Measurements from ENCODE around the gene CDKN2A. TPM values are rescaled to one million over a fixed set of nuclear protein-coding genes. Genes with fewer than 3 reads are reported as not detected.

The CDKN2A gene
- polyA plus RNA-seq, 1 of the 3 experiments (the other 2 are of a cell fraction): 41.4 TPM

DNA sequence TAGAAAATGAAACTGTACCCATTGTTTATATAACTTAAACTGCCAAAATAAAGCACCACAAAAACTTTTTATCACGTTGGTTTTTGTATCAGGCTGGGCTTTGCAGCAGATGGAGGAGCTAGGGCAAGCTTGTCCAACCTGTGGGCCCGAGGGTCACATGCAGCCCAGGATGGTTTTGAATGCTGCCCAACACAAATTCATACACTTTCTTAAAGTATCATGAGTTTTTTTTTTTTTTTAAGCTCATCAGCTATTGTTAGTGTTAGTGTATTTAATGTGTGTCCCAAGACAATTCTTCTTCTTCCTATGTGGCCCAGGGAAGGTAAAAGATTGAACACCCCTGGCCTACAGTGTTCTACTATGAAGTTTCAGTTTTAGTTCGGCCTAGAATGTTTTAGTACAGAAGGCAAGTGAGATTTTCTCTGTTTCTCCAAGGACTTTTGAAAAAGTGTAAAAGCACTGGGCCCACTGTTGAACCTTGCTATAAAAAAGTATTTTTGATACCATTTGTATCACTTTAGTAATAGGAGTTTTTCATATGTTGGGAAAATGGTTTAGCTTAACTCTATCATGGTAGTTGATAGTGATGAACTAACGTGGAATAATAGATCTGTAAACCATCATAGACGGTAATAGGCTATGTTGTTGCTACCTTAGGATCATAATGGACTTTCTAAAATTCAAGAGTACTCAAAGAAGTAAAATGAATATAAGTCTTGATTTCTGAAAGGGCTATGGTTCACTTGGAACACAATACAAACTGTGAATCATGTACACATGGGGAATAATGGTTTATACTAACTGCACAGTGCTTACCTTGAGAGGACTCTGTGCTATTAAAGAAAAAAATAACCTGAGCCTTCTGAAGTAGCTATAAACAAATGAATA is 2.9 kb downstream of the CDKN2A start:
- no peak overlapping the region for H3K9ac ChIP-seq
- no peak for TF ChIP-seq MXI1 (IDR thresholded peaks at IDR 0.05; ENCODE audit: low read depth, low read length)
- TF ChIP-seq CHD2 (IDR thresholded peaks at IDR 0.05; ENCODE audit: low read length, partially characterized antibody): no peak
- no peak for TF ChIP-seq TAF1 (IDR thresholded peaks at IDR 0.05; ENCODE audit: borderline replicate concordance, low read depth, low read length)
- TF ChIP-seq RAD21 (IDR thresholded peaks at IDR 0.05; ENCODE audit: low read length): no peak
- no peak for TF ChIP-seq RXRA (IDR thresholded peaks at IDR 0.05; ENCODE audit: borderline replicate concordance, low read depth)
- TF ChIP-seq, protein P1, sequence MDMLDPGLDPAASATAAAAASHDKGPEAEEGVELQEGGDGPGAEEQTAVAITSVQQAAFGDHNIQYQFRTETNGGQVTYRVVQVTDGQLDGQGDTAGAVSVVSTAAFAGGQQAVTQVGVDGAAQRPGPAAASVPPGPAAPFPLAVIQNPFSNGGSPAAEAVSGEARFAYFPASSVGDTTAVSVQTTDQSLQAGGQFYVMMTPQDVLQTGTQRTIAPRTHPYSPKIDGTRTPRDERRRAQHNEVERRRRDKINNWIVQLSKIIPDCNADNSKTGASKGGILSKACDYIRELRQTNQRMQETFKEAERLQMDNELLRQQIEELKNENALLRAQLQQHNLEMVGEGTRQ (IDR thresholded peaks at IDR 0.05; ENCODE audit: borderline replicate concordance, low read depth, low read length): no peak
- no peak for TF ChIP-seq ELF1 (IDR thresholded peaks at IDR 0.05)
- TF ChIP-seq MEF2A (IDR thresholded peaks at IDR 0.05; ENCODE audit: borderline replicate concordance, low read depth): no peak
- TF ChIP-seq NFIC (IDR thresholded peaks at IDR 0.05; ENCODE audit: borderline replicate concordance): no peak
- no peak for TF ChIP-seq NRF1 (IDR thresholded peaks at IDR 0.05; ENCODE audit: low read depth, low read length)
- TF ChIP-seq FOXJ3 (CRISPR knock-in tag; IDR thresholded peaks at IDR 0.05): no peak
- TF ChIP-seq YY1 (IDR thresholded peaks at IDR 0.05; ENCODE audit: low read depth): no peak
- TF ChIP-seq, protein P2, sequence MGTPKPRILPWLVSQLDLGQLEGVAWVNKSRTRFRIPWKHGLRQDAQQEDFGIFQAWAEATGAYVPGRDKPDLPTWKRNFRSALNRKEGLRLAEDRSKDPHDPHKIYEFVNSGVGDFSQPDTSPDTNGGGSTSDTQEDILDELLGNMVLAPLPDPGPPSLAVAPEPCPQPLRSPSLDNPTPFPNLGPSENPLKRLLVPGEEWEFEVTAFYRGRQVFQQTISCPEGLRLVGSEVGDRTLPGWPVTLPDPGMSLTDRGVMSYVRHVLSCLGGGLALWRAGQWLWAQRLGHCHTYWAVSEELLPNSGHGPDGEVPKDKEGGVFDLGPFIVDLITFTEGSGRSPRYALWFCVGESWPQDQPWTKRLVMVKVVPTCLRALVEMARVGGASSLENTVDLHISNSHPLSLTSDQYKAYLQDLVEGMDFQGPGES (IDR thresholded peaks at IDR 0.05; ENCODE audit: low read depth, low read length): no peak
- TF ChIP-seq, protein P3, sequence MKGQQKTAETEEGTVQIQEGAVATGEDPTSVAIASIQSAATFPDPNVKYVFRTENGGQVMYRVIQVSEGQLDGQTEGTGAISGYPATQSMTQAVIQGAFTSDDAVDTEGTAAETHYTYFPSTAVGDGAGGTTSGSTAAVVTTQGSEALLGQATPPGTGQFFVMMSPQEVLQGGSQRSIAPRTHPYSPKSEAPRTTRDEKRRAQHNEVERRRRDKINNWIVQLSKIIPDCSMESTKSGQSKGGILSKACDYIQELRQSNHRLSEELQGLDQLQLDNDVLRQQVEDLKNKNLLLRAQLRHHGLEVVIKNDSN (IDR thresholded peaks at IDR 0.05; ENCODE audit: borderline replicate concordance, low read depth): no peak
- TF ChIP-seq, protein P4, sequence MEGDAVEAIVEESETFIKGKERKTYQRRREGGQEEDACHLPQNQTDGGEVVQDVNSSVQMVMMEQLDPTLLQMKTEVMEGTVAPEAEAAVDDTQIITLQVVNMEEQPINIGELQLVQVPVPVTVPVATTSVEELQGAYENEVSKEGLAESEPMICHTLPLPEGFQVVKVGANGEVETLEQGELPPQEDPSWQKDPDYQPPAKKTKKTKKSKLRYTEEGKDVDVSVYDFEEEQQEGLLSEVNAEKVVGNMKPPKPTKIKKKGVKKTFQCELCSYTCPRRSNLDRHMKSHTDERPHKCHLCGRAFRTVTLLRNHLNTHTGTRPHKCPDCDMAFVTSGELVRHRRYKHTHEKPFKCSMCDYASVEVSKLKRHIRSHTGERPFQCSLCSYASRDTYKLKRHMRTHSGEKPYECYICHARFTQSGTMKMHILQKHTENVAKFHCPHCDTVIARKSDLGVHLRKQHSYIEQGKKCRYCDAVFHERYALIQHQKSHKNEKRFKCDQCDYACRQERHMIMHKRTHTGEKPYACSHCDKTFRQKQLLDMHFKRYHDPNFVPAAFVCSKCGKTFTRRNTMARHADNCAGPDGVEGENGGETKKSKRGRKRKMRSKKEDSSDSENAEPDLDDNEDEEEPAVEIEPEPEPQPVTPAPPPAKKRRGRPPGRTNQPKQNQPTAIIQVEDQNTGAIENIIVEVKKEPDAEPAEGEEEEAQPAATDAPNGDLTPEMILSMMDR (IDR thresholded peaks at IDR 0.05): no peak
- TF ChIP-seq, protein P5, sequence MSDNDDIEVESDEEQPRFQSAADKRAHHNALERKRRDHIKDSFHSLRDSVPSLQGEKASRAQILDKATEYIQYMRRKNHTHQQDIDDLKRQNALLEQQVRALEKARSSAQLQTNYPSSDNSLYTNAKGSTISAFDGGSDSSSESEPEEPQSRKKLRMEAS (IDR thresholded peaks at IDR 0.05; ENCODE audit: low read depth): no peak
- no peak for TF ChIP-seq TEAD4 (IDR thresholded peaks at IDR 0.05; ENCODE audit: borderline replicate concordance, insufficient read depth)
- TF ChIP-seq TCF12 (IDR thresholded peaks at IDR 0.05): no peak
- TF ChIP-seq POLR2AphosphoS5 (IDR thresholded peaks at IDR 0.05; ENCODE audit: low read depth, low read length): no peak
- H3K27ac ChIP-seq (ENCODE audit: low read depth in 2 of 2, low read length in 1 of 2): no peak overlapping the region
- peaks cover 0 to 6% of the 10 kb centered on the region in 2 experiments; a peak in 2 of 4 replicates for H3K4me1 ChIP-seq (ENCODE audit: control insufficient read depth in 1 of 2, insufficient read depth in 2 of 2, low read depth in 1 of 2, low read length in 1 of 2)
- WGBS (ENCODE audit: low lambda C conversion rate): 78% methylated on average over 5 of the region's 5 CpGs
- no peaks in the 10 kb centered on the region for H4K20me1 ChIP-seq (ENCODE audit: insufficient read depth)
- H2AFZ ChIP-seq (ENCODE audit: low read depth): no peak overlapping the region
- H3F3A ChIP-seq (replicated peaks; ENCODE audit: insufficient read depth): no peaks in the 10 kb centered on the region
- ChIA-PET CTCF (interaction anchor here (1.1 to 2.6 kb wide), 4 partner anchors 13 to 178 kb away, joined by 3 to 13 read pairs (median 4); partner anchors contain the start of gene CDKN2B), POLR2A (interaction anchor here (0.6 kb wide), 1 partner anchor 15 kb away, joined by 3 read pairs; no protein-coding TSS in a partner anchor)
- no peak overlapping the region for H3K4me2 ChIP-seq
- no peaks in the 10 kb centered on the region for H3K9me3 ChIP-seq
- H3K79me2 ChIP-seq (ENCODE audit: insufficient read depth): no peaks in the 10 kb centered on the region; the same call in 1 of the 2 replicates
- no peak overlapping the region for H3K4me3 ChIP-seq (ENCODE audit: low read depth in 2 of 2, low read length in 1 of 2)
- no peaks in the 10 kb centered on the region for H3K27me3 ChIP-seq (ENCODE audit: insufficient read depth)
- DNase-seq: no peak
- H3K9me2 ChIP-seq: no peaks in the 10 kb centered on the region
- no peaks in the 10 kb centered on the region for H3K36me3 ChIP-seq (replicated peaks in 1 of 2; ENCODE audit: control insufficient read depth in 1 of 2, insufficient read depth in 2 of 2, low read length in 1 of 2)

Data from SK-N-SH (cell line).